Transverse colon (tissue), 3 donors: Measurements from ENCODE around the gene TDRD10.

Experiments used
- EP300 ChIP-seq: sonication (generic); formaldehyde crosslinking; IDR thresholded peaks from one replicate; pipeline ENCODE4 v1.6.1; 2017; ENCODE audit warnings: antibody characterized with exemption, low read depth
- POLR2A ChIP-seq: fragments of 450-650 bp; IDR thresholded peaks from one replicate; pipeline ENCODE4 v1.6.1; 2016; ENCODE audit warnings: antibody characterized with exemption, mild to moderate bottlenecking, moderate library complexity
- TF ChIP-seq, protein P1 (sequence below), 5 experiments: fragments of 200-600 bp in 3 of 5; fragments of 450-650 bp in 2 of 5; sonication (generic) in 3 of 5; IDR thresholded peaks; 1 replicate in 2 of 5; 2 replicates in 3 of 5; pipeline ENCODE4 v1.5.1; 2016 to 2017; ENCODE audit warnings: antibody characterized with exemption in 5 of 5, inconsistent platforms in 3 of 5, mild to moderate bottlenecking in 2 of 5, moderate library complexity in 1 of 5

DNA sequence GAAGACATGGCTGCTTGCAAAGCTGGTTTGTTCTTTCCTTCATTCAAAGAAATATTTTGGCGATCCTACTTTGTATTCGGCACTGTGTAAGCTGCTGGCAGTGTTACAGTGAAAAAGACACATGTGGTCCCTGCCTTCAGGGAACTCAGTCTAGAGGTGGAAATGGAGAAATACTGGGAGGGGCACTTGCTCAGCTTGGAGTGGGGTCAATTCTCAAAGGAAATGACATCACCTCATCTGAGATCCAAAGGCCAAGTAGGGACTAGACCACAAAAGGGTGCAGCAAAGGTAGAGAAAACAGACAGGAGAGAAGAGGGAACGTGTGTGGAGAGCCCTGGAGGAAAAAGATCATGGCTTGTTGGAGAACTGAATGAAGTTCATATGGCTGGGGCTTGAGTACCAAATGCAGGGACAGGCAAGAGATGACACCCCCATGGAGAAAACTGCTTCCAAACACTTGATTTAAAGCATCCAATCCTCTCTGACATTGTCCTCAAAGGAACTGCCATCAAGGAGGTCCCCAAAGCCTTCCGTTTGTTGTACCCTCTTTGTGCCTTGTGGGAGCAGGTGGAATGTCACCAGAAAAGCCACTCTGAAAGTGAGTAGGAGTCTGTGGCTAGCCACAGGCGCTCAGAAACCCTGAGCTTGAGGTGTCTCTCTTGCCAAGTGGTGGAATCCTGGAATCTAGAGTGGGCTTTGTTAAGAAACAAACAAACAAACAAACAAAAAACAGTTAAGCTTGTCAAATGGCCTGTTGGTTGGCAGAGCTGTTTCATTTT is 48.3 kb upstream of the TDRD10 start:
- TF ChIP-seq EP300 (no peak), POLR2A (no peak)
- TF ChIP-seq, protein P1, sequence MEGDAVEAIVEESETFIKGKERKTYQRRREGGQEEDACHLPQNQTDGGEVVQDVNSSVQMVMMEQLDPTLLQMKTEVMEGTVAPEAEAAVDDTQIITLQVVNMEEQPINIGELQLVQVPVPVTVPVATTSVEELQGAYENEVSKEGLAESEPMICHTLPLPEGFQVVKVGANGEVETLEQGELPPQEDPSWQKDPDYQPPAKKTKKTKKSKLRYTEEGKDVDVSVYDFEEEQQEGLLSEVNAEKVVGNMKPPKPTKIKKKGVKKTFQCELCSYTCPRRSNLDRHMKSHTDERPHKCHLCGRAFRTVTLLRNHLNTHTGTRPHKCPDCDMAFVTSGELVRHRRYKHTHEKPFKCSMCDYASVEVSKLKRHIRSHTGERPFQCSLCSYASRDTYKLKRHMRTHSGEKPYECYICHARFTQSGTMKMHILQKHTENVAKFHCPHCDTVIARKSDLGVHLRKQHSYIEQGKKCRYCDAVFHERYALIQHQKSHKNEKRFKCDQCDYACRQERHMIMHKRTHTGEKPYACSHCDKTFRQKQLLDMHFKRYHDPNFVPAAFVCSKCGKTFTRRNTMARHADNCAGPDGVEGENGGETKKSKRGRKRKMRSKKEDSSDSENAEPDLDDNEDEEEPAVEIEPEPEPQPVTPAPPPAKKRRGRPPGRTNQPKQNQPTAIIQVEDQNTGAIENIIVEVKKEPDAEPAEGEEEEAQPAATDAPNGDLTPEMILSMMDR (IDR thresholded peaks at IDR 0.05) = no peak
